ENCODE measurements around the gene MCU.

Gene MCU

GRCh38 chr10:72697716-72698115 is 5.8 kb downstream of the MCU start:
- TF ChIP-seq TAF1 (IDR thresholded peaks at IDR 0.05; ENCODE audit: borderline replicate concordance, insufficient read depth, low read length) (no peak), REST (IDR thresholded peaks at IDR 0.05; ENCODE audit: insufficient read depth in 1 of 2, low read depth in 2 of 2, low read length in 2 of 2) (no peak), POLR2AphosphoS5 (IDR thresholded peaks at IDR 0.05; ENCODE audit: low read depth, low read length) (no peak), FOXP2 (optimal IDR thresholded peaks at IDR 0.05; ENCODE audit: borderline replicate concordance, extremely low read depth, extremely low read length, insufficient read depth) (no peak), SIN3A (IDR thresholded peaks at IDR 0.05; ENCODE audit: borderline replicate concordance, insufficient read depth, low read length) (no peak)

GRCh38 chr10:72702868-72703581 is 11.1 kb downstream of the MCU start:
- no peak for TF ChIP-seq REST (IDR thresholded peaks at IDR 0.05; ENCODE audit: insufficient read depth in 1 of 2, low read depth in 2 of 2, low read length in 2 of 2)

GRCh38 chr10:72704117-72704516 is 12.2 kb downstream of the MCU start:
- TF ChIP-seq FOXP2 (optimal IDR thresholded peaks at IDR 0.05; ENCODE audit: borderline replicate concordance, extremely low read depth, extremely low read length, insufficient read depth) (no peak), POLR2AphosphoS5 (IDR thresholded peaks at IDR 0.05; ENCODE audit: low read depth, low read length) (no peak), TAF1 (IDR thresholded peaks at IDR 0.05; ENCODE audit: borderline replicate concordance, insufficient read depth, low read length) (no peak), SIN3A (IDR thresholded peaks at IDR 0.05; ENCODE audit: borderline replicate concordance, insufficient read depth, low read length) (no peak), REST (IDR thresholded peaks at IDR 0.05; ENCODE audit: insufficient read depth in 1 of 2, low read depth in 2 of 2, low read length in 2 of 2) (no peak)

- TF ChIP-seq REST (IDR thresholded peaks at IDR 0.05; ENCODE audit: insufficient read depth in 1 of 2, low read depth in 2 of 2, low read length in 2 of 2): no peak
- no peak for TF ChIP-seq FOXP2 (optimal IDR thresholded peaks at IDR 0.05; ENCODE audit: borderline replicate concordance, extremely low read depth, extremely low read length, insufficient read depth)
- no peak for TF ChIP-seq SIN3A (IDR thresholded peaks at IDR 0.05; ENCODE audit: borderline replicate concordance, insufficient read depth, low read length)
- no peak for TF ChIP-seq TAF1 (IDR thresholded peaks at IDR 0.05; ENCODE audit: borderline replicate concordance, insufficient read depth, low read length)
- TF ChIP-seq POLR2AphosphoS5 (IDR thresholded peaks at IDR 0.05; ENCODE audit: low read depth, low read length): no peak
Observed at GRCh38 chr10:72709041-72709440, 17.1 kb downstream of the MCU start.

GRCh38 chr10:72712136-72712535 is 20.2 kb downstream of the MCU start:
- TF ChIP-seq SIN3A (IDR thresholded peaks at IDR 0.05; ENCODE audit: borderline replicate concordance, insufficient read depth, low read length): no peak
- no peak for TF ChIP-seq FOXP2 (optimal IDR thresholded peaks at IDR 0.05; ENCODE audit: borderline replicate concordance, extremely low read depth, extremely low read length, insufficient read depth)
- TF ChIP-seq REST (IDR thresholded peaks at IDR 0.05; ENCODE audit: insufficient read depth in 1 of 2, low read depth in 2 of 2, low read length in 2 of 2): no peak
- TF ChIP-seq POLR2AphosphoS5 (IDR thresholded peaks at IDR 0.05; ENCODE audit: low read depth, low read length): no peak
- no peak for TF ChIP-seq TAF1 (IDR thresholded peaks at IDR 0.05; ENCODE audit: borderline replicate concordance, insufficient read depth, low read length)

Measured in PFSK-1 (cell line).